CMK (cell line): Measurements from ENCODE around the gene ETV6.

Experiments used
- DNase-seq: peaks from one replicate; pipeline ENCODE4 v3.0.0-alpha.2; 2010; ENCODE audit warnings: low read depth

Gene ETV6

DNA sequence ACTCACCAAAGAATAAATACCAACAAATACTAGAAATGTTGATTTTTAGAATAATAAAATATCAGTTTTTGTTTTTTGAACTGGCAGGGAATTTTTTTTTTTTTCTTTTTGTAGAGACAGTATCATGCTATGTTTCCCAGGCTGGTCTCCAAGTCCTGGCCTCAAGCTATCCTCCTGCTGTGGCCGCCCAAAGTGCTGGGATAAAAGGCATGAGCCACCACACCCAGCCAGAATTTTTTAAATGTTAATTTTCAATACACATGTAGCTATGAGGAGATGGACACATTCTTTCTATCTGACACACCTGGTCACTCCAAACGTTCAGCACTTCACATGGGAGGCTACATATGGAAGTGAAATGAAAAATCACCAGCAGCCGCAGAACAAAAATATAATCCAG lies 126.8 kb downstream of the ETV6 start:
- DNase-seq = no peak

DNA sequence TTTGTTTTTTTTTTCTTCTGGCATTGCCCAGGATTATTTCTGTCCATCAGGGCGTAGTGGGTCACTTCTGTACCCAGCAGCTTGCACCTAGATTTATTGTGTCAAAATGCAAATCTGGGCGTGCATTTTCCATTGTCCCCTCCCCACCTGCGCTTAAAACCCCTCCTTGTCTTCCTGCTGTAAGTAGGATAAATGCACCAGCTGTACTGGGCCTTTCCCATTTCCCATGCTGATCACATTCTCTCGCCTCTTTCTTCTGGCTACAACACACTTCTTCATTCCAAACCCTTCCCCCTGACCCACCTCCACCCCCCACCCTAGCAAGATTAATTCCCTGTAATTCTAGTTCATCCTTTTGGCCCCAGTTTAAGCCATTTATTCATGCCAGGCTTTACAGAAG lies 128.0 kb downstream of the ETV6 start:
- no peak for DNase-seq

DNA sequence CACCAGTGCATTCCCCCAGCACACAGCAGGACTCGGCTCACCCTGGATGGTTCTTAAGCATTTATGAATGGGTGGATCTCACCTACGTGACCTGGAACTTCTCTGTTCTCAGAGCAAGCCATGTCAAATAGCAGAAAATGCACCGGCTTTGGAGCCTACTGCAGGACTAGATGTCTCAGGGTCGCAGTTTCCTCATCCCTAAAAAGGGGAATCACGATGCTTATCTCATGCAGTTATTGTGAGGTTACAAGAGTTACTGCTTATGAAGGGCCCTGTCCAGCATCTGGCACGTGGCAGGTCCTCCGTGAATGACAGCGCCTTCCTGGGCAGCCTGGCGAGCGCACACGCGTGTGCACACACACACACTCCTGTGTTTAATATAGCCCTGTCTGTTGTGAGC lies 128.5 kb downstream of the ETV6 start:
- DNase-seq = no peak

DNA sequence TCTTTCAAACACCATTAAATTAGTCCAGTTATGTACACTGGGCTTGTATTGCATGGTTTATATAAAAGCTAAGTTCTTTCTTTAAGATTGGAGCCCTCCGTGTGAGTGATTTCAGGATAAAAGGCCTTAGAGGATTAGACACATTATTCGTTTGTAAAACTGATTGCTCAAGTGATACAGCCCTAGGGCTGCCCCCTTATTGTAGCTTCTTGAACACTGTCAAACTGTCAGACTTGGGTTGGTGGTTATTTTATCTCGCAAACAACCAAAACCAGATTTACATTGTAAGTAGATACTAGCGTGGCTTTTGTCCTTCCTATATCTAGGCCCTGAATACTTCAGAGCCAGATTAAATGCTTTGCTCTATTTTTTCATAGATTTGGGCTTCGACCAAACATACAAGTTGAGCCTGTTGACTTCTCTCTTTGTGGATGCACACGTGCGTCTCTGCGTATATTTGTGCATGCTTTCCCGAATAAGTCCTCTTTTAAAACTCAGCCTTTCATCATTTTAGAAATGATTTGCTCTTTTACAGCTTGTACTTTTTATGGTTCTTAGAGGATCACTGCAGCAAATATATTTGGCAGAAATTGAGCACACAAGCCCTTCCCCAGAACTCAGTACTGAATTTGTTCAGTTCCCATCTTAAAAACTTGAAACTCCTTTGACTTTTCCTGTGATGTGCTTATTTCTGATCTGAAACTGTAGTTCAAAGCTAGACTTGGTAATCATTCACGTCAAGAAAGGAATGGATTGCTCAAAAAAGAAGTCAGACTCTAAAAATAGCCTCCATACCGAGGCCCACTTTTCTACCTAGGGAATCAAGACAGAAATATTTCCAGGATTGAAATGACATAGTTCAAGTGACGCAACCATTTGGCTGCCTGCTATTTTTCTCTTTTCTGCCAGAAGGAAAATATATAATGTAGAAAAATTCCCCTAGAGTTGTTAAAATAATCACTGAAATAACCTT lies 129.5 kb downstream of the ETV6 start:
- no peak for DNase-seq

DNA sequence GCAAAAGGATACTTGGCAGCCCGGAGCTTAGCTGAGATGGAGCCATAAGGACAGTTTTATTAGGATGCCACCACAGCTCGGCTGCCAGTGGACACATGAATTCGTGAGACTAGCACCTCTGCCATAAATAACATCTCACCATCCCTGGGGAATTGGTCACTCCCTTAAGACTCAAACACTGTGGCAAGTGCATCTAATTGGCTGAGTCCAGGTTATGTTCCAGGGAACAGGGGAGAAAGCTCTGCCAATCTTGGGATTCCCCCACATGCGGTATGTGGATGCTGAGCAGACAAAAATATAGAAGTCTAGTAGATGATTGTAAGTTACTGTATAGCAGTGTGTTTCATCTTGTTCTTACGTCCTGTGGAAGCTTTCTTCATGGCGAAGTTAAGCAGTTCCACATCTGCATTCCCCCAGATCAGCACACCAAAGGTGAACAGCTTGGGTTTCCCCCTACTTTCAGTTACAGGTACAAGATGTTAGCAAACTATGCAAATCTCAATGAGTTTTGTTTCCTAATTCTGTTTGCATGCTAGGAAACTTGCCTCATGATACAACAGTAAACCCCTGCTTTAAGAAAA lies 131.1 kb downstream of the ETV6 start:
- no peak for DNase-seq

DNA sequence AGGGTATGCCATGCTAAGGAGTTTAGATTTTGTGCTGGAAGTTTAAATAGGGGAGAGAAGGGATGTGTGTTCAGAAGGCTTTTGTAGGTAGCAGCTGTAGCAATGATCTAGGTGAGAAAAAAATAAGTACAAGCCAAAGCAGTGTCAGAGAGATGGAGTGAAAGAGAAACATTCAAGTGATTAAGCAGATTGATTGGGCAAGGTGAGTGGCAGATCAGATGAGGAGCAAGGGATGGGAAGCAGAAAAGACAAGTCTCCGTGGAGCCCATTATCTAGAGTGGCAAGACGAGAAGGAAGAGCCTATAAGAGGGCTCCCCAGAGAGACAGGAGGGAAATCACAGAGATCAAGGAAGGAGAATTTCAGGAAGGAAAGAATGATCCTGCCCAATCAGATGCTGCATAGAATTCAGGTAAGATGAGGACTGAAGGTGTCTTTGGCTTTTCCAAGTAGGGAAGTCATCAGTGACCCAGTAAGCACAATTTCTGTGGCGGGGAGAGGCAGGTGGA lies 133.5 kb downstream of the ETV6 start:
- no peak for DNase-seq

DNA sequence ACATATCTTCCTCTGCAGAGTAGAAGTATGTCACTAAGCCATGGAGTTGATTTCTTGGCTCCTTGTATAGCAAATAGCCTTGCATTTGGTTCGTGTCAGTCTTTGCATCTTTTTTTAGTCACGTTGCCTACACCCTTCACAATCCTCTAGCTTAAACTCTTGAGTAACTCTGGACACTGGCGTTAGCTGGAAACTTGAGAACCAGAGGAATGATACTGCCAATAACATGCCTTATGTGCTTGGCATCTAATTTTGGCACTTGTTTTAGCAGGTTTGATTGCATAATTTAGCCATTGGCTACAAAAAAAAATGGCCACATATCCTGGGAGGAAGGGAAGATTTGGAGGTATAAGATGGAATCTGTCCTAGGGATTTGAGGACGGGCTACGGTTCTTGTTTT lies 136.2 kb downstream of the ETV6 start:
- no peak for DNase-seq

DNA sequence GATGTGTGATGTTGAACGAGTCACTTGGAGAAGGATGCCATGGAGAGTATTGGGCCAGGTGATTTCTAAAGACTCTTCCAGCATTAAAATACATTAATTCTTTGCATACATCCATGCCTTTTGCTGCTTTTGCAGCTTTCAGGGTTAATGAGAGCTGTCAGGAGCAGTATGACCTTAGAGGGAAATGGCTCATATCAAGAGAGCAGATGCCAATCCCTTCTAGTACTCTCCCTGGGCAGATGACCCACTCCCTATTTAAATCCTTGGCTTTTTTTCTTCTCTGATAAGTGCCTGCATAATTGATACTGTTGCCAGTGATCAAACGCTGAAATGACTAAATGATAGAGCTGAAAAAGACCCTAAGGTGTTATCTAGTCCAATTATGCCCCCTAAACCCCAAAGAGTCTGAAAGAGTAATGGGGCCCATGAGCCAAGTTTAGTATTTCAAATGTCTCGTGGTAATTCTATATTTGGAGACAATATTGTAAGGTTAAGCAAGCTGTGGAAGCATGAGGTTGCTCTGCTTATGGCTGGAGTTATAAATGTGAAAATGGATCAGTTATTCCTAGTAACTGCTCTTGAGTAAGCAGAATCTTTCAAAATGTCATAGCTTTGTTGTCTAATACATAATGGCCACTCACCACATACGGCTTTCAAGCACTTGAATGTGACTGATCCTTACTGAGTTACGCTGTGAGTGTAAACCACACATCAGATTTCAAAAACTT lies 137.3 kb downstream of the ETV6 start:
- no peak for DNase-seq

DNA sequence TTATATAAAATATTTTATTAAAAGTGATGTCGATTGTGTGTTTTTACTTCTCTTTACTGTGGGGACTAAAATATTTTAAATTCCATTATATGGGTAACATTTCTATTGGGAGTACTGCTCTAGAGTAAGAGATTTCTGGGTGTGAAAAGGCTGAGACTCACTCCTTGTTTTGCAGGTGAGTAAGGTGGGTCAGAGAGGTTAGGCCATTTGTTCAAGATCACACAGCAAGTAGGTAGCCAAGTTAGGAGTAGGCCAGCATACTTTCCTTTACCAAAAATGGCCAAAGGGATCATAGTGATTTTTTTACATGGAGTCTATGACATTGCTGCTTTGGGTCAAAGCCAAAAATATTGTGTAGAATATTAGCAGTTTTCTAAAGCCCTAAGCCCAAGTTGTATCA lies 138.0 kb downstream of the ETV6 start:
- no peak for DNase-seq

DNA sequence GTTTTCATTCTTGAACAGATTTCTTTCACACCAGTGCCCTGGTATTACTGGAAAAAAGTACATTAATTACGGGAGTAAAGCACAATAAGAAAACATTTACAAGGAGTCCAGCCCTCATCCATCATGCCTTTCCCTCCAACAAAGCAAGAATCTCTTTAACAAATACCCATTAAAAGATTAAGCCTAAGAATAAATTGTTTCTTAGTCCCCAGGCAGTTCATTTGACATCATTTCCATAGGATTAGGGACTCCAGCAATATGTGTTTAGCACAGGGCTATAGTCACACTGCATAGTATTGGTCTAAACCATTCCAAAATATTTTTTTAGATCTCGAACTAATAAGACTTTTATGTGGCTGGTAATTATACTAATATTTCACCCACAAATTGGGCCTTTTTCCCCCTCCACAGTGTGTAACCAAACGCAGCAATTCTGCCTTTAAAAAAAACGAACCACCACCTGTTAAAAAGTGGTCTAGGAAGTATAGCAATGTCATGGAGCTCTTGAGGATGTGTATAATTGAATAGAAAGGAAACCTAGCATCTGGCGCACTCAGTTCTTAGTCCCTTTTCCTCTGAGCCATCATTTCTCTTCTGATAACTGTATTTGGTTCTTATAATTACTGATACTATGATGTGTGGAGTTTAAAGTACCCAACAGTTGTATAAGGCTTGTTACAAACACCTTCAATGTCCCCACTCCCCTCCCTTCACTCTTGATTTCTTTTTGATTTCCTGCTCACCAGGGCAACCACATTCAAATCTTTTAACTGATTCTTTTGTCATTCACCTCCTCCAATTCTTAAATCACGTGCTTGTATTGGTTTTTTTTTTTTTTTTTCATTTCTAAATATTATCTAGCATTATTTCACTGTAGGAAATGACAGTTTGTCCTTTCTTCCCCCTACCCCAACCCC lies 138.7 kb downstream of the ETV6 start:
- DNase-seq = no peak

DNA sequence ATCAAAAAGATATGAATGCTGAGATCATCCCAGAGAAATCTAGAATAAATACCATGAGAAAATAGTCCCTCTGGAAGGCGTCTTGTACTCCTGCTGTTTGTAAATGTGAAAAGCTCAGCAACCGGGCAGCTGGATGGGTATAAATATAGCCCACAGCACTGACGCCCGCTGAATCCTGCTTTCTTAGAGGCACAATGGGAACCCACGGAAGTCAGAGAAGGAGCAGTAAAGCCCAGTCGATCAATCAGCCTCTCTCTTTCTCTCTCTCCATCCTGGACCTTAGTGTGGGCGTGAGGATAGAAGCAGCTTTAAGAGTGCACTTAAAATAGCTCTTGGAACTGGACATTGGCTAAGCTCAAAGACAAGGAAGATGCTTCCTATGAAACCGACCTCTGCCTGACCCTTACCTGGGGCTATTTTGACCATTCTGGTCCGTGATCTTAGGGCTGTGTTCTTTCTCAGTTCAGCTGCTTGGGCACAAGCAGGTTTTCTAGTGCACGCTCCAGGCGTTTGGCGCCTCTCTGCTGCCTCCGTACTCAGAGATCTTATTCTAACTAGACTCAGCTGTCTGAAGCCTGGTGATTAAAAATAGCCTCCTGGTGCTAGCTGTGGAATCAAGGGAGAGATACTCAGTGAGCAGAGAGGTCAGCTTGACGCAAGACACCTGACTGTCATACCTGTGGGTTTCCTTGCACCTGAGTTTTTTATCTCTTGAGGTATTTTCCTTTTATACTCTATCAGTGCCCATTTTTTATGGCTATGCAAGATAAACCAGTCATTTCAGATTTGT lies 144.6 kb downstream of the ETV6 start:
- no peak for DNase-seq

DNA sequence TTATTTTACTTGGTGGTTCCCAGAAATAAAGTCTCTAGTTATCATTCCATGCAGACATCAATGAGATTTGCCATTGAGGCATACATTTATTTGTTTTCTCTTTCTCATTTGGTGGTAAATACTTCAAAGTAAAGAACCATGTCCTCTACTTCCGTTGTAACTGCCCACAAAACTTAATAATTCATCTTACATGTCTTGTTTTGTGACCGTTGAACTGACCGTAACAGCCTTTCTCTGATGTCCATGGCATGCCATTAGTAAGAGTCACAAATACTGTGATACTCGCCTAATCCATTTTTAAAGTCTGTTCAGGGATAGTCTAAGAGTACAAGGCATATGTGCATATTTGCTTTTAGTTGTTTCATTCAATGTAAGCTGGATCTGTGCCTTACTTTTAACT lies 145.3 kb downstream of the ETV6 start:
- DNase-seq = no peak

DNA sequence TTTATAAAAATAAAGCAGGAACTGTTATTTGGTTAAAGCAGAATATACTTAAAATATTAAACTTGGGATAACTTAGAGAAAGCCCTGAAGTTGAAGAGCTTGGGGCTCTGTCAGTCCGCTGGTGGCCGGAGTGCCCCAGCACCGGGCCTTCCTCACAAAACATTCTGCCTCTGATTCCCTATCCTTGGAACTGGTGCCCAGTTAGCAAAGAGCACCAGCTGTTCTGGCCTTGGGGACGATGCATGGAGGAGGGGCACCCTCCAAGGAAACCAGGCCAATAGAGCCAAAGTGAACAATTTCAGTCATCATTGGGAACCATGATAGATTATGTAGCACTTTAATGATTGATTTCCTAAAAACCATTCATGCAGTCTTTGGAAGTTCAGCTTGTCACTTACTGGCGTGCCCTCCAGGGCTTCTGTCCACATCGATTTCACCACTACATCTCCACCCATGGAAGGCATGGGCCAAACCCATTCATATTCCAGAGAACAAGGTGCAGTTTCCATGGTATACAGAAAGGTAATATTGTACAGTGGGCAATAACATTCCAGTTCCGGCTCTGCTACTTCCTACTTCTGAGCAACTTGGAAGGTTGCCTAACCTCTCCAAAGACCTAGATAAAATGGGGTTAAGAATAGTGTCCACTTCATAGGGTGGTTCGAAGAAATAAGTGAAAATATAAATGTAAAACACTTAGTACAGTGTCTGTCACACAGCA lies 145.9 kb downstream of the ETV6 start:
- DNase-seq = no peak

DNA sequence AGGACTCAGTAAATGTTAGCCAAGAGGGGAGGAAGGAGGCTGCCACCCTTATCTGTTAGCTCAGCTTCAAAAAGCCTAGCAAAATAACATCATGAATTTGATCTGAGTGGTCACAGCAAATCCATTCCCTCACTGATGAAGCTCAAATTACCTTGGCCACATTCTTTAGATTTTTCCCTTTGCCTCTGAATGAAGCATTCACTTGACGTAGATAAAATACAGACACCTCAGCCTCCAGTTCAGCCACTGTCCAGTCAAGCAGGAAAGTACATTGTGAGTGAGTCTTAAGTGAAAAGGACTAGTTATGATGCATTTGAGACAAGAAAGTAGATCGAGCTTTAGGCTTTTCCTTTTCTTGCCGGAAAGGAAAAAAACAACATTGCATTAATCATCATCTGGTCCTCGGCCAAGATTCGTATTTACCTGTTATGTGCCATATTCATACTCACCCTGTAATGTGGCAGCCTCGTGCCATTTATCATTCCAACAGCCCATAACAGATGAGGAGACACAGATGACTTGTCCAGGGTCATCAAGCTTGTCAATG lies 146.5 kb downstream of the ETV6 start:
- DNase-seq = no peak

DNA sequence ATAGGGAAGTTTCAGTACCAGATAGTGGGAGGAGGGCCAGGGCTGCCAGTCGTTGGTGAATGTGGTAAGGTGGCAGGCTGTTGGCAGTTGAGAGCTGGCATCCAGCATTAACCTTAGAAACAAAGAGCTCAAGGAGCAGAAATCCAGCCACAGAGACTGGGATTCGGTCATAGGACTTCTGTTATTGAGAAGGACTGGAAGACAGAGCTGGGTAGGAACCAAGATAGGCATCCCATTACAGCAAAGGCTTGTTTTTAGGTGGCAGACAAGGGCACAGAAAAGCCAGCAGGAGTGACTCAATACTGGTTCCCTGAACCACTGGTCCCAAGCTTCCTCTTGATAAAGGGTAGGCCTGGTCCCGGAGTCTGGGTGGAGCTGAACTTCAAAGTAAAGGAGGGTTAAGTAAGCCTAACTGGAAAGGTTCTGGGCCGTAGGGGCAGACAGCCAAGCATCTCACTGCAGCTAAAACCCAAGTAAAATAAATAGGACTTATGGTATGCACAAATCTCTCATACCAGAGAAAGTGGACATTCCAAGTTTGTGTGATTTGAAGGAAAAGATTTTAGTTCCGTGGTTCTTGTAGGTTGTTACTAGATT lies 147.9 kb downstream of the ETV6 start:
- DNase-seq = peak; percentile 56

DNA sequence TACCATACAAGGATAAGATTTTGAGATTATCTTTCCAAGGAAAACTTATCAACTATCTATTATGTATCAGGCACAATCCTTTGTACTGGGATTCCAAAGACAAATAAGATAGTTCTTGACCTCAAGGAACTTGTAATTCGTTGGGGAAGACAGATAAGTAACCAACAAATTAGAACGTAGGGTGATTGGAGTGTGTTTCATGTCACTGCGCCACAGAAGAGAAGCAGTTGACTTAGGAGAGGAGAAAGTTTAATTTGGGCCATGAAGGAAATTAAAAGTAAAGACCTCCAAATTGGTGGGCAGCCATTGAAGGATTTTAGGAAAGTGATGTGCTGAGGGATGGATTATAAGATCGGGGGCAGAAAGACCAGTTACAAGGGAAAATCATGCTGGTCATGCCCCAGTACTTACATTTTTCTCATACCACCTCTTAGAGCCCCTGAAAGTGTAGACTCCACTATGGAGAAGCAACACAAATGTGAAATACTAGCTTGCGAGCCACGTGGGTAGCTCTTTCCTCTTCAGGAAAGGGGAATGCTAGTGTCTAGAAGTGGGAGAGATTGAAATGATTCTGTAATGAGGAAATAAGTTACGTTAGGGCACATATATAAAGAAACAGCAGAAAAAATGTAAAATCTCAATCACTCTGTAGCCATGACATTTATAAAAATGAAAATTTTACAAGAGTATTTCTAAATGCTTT lies 148.7 kb downstream of the ETV6 start:
- peak; percentile 54 for DNase-seq

DNA sequence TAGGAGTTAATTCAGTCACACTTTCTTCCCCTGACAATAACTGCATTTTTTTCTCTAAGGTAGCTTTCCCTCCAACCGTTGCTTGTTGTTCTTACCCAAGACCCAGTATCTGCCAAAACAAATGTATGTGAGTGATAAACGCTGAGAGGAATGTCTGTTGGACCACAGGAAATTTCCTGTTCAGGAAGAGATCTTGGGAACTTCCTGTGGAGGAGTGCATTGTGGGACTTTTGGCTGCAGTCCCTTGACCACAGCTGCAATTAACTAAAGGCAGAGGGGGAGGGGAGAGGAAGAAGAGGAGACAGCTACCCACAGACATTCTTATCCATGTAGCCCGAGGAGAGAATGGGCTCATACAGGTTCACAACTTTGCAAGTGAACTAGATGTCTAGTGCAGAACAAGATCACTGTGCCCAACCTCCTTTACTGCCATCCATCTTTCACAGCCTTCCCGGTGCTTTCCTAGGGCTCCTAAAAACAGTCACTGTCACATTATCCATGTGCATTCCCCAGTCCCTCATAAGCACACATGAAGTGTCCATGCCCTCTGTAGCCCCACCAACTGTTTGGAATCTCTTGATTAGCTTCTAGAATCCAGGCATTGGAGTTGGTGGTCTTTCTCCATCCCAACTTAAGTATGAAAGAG lies 149.5 kb downstream of the ETV6 start:
- DNase-seq = peak; percentile 99

DNA sequence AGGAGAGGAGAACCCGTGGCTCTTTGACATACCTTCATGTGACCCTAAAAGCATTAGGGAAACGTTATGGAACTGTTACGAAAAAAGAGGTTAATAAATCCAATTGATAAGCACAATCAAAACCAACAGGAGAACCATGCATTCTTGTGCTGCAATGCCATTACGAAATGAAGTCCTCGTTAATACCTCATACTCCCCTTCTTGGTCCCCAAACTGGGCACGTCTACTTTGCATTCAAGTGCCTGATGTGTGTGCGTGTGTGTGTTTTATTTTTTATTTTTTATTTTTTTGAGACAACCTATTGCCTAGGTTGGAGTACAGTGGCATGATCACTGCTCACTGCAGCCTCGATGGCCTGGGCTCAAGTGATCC lies 150.0 kb downstream of the ETV6 start:
- DNase-seq = no peak
